OCI-LY1 (cell line): ENCODE data around the gene MARCHF11.

Experiments used
- H2AFZ ChIP-seq: fragments of 200-600 bp; sonication (generic), shearing (Covaris generic); 2 replicates; pipeline ENCODE4 v1.6.0; 2014; ENCODE audit warnings: antibody characterized with exemption, mild to moderate bottlenecking, low read length
- H3F3A ChIP-seq: fragments of 200-600 bp; sonication (generic), shearing (Covaris generic); 2 replicates; pipeline ENCODE4 v1.6.0; 2014; ENCODE audit warnings: mild to moderate bottlenecking, antibody characterized with exemption, low read length, moderate library complexity; ENCODE audit not compliant: insufficient read depth
- H3K27ac ChIP-seq: fragments of 200-600 bp; sonication (generic); 2 replicates; pipeline ENCODE4 v1.5.1; 2014; ENCODE audit warnings: low read length, mixed run types, mild to moderate bottlenecking, low read depth; ENCODE audit not compliant: poor library complexity, severe bottlenecking
- H3K27me3 ChIP-seq: fragments of 200-600 bp; sonication (generic); 2 replicates; pipeline ENCODE4 v1.6.0; 2014; ENCODE audit warnings: antibody characterized with exemption, mild to moderate bottlenecking, low read length, moderate library complexity; ENCODE audit not compliant: insufficient read depth
- H3K36me3 ChIP-seq: fragments of 200-600 bp; sonication (generic); 2 replicates; pipeline ENCODE4 v1.6.1; 2014; ENCODE audit warnings: mild to moderate bottlenecking, antibody characterized with exemption, low read length, moderate library complexity, mixed read lengths; ENCODE audit not compliant: insufficient read depth
- H3K4me1 ChIP-seq: fragments of 200-600 bp; sonication (generic); 2 replicates; pipeline ENCODE4 v1.5.1; 2014; ENCODE audit warnings: mild to moderate bottlenecking, low read length, moderate library complexity; ENCODE audit not compliant: insufficient read depth, severe bottlenecking
- H3K4me2 ChIP-seq: fragments of 200-600 bp; sonication (generic), shearing (Covaris generic); 2 replicates; pipeline ENCODE4 v1.6.1; 2014; ENCODE audit warnings: low read length
- H3K4me3 ChIP-seq: fragments of 200-600 bp; sonication (generic); 2 replicates; pipeline ENCODE4 v1.5.1; 2014; ENCODE audit warnings: low read length, low read depth, mild to moderate bottlenecking, mixed read lengths; ENCODE audit not compliant: poor library complexity, severe bottlenecking
- H3K79me2 ChIP-seq: fragments of 200-600 bp; shearing (Covaris generic); 2 replicates; pipeline ENCODE4 v1.6.1; 2016; ENCODE audit warnings: mixed run types, low read length, mixed read lengths; ENCODE audit not compliant: insufficient read depth
- H3K9ac ChIP-seq: fragments of 200-600 bp; sonication (generic), shearing (Covaris generic); 2 replicates; pipeline ENCODE4 v1.6.1; 2014; ENCODE audit warnings: mild to moderate bottlenecking, low read length, mixed read lengths
- H3K9me2 ChIP-seq: fragments of 200-600 bp; sonication (generic), shearing (Covaris generic); 2 replicates; pipeline ENCODE4 v1.6.1; 2014; ENCODE audit warnings: low read depth, mild to moderate bottlenecking, low read length, mixed read lengths
- H3K9me3 ChIP-seq: fragments of 200-600 bp; shearing (Covaris generic); 2 replicates; pipeline ENCODE4 v1.6.1; 2014; ENCODE audit warnings: low read length, mixed read lengths
- H4K20me1 ChIP-seq: fragments of 200-600 bp; sonication (generic), shearing (Covaris generic); 2 replicates; pipeline ENCODE4 v1.6.0; 2016; ENCODE audit warnings: mild to moderate bottlenecking, low read length; ENCODE audit not compliant: insufficient read depth
- EZH2 ChIP-seq: fragments of 200-600 bp; sonication (generic), shearing (Covaris generic); IDR thresholded peaks from 2 replicates; pipeline ENCODE4 v1.8.0; 2017; ENCODE audit warnings: borderline replicate concordance, mixed run types, mild to moderate bottlenecking, antibody characterized with exemption, low read length, moderate library complexity, mixed read lengths
- TF ChIP-seq, protein P1 (sequence below): fragments of 200-600 bp; sonication (generic), shearing (Covaris generic); IDR thresholded peaks from 2 replicates; pipeline ENCODE4 v1.5.1; 2017; ENCODE audit warnings: mild to moderate bottlenecking, antibody characterized with exemption, low read length, moderate library complexity, mixed read lengths

The MARCHF11 gene

DNA sequence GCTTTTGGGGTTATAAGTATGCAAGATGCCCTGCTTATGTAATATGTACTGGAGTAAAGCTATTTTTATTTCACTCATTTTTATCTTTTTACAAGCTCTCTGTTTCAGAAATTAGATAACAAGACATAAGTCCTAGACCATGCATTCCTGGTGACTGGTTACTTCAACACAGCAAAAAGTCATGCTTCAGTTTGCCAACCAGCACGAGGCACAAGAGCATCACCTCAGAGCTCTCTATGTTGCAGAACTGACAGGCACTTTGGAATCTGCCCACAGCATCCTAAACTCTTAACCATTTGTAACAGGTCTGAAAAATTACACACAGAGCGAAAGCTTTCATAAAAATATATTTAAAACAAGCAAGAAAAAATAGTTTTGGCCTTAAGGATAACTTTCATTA lies 112.8 kb downstream of the MARCHF11 start:
- H3K27me3 ChIP-seq = no peaks in the 10 kb centered on the region
- H3K4me1 ChIP-seq = no peaks in the 10 kb centered on the region
- no peaks in the 10 kb centered on the region for H3K9me2 ChIP-seq
- H3K27ac ChIP-seq = no peak overlapping the region
- H3K4me3 ChIP-seq = no peak overlapping the region
- H2AFZ ChIP-seq = no peak overlapping the region
- H4K20me1 ChIP-seq = no peaks in the 10 kb centered on the region
- no peaks in the 10 kb centered on the region for H3K36me3 ChIP-seq
- H3K9ac ChIP-seq = no peak overlapping the region
- TF ChIP-seq, protein P1, sequence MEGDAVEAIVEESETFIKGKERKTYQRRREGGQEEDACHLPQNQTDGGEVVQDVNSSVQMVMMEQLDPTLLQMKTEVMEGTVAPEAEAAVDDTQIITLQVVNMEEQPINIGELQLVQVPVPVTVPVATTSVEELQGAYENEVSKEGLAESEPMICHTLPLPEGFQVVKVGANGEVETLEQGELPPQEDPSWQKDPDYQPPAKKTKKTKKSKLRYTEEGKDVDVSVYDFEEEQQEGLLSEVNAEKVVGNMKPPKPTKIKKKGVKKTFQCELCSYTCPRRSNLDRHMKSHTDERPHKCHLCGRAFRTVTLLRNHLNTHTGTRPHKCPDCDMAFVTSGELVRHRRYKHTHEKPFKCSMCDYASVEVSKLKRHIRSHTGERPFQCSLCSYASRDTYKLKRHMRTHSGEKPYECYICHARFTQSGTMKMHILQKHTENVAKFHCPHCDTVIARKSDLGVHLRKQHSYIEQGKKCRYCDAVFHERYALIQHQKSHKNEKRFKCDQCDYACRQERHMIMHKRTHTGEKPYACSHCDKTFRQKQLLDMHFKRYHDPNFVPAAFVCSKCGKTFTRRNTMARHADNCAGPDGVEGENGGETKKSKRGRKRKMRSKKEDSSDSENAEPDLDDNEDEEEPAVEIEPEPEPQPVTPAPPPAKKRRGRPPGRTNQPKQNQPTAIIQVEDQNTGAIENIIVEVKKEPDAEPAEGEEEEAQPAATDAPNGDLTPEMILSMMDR = no peak
- TF ChIP-seq EZH2 = no peak
- no peaks in the 10 kb centered on the region for H3K79me2 ChIP-seq
- no peaks in the 10 kb centered on the region for H3K9me3 ChIP-seq
- no peaks in the 10 kb centered on the region for H3F3A ChIP-seq
- H3K4me2 ChIP-seq = no peak overlapping the region

- no peaks in the 10 kb centered on the region for H3K9me2 ChIP-seq
- H3K4me1 ChIP-seq = no peaks in the 10 kb centered on the region
- no peaks in the 10 kb centered on the region for H3K79me2 ChIP-seq
- H3K27me3 ChIP-seq = no peaks in the 10 kb centered on the region
- H2AFZ ChIP-seq = no peak overlapping the region
- no peak overlapping the region for H3K4me2 ChIP-seq
- no peaks in the 10 kb centered on the region for H3F3A ChIP-seq
- H3K27ac ChIP-seq = no peak overlapping the region
- H3K36me3 ChIP-seq = no peaks in the 10 kb centered on the region
- H3K4me3 ChIP-seq = no peak overlapping the region
- no peaks in the 10 kb centered on the region for H3K9me3 ChIP-seq
- no peak overlapping the region for H3K9ac ChIP-seq
- TF ChIP-seq, protein P1 = no peak
- no peak for TF ChIP-seq EZH2
- no peaks in the 10 kb centered on the region for H4K20me1 ChIP-seq
These were observed 113.3 kb downstream of the MARCHF11 start for GRCh38 chr5:16066320-16066719.

- no peak overlapping the region for H3K4me2 ChIP-seq
- TF ChIP-seq EZH2 = no peak
- TF ChIP-seq, protein P1 = no peak
- H3K4me1 ChIP-seq = no peaks in the 10 kb centered on the region
- H3K9ac ChIP-seq = no peak overlapping the region
- no peaks in the 10 kb centered on the region for H4K20me1 ChIP-seq
- no peaks in the 10 kb centered on the region for H3K36me3 ChIP-seq
- no peak overlapping the region for H3K27ac ChIP-seq
- no peaks in the 10 kb centered on the region for H3K9me3 ChIP-seq
- no peak overlapping the region for H2AFZ ChIP-seq
- no peaks in the 10 kb centered on the region for H3F3A ChIP-seq
- no peaks in the 10 kb centered on the region for H3K27me3 ChIP-seq
- H3K9me2 ChIP-seq = no peaks in the 10 kb centered on the region
- H3K79me2 ChIP-seq = no peaks in the 10 kb centered on the region
- H3K4me3 ChIP-seq = no peak overlapping the region
These were observed 113.8 kb downstream of the MARCHF11 start for GRCh38 chr5:16065831-16066230.
